Suprapubic skin (tissue), 3 donors: ENCODE results near the gene USP11.

ENCODE experiments used
- POLR2A ChIP-seq, 2 donors: fragments of 450-650 bp; IDR thresholded peaks; one replicate each; pipeline ENCODE4 v1.6.1; 2017; ENCODE audit warnings: antibody characterized with exemption in 2 of 2, mild to moderate bottlenecking in 2 of 2, moderate library complexity in 2 of 2
- TF ChIP-seq, protein P1 (sequence below), 2 donors: fragments of 200-600 bp in 1 of 2; fragments of 450-650 bp in 1 of 2; sonication (generic) in 1 of 2; IDR thresholded peaks; one replicate each; pipeline ENCODE4 v1.5.1; 2016 to 2019; ENCODE audit warnings: antibody characterized with exemption in 2 of 2, mild to moderate bottlenecking in 1 of 2, moderate library complexity in 1 of 2

DNA sequence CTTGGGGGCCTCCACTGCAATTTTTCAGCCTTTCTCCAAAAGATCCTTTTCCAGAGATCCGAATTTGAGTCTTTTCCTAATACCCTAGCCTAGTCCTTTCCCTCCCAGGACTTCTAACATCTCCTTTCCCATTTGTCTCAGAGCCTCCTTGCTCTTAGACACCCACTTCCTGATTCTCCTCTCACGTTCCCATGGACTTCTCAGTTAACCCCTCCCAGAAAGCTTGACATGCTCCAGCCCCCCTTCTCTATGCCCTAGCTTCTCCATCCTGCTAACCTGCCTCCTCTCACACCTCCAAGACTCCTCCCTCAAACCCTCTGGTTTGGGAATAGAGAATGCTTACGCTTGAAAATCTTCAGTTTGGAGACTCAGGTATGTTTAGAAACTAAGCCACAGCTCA is 36.7 kb upstream of the USP11 start:
- TF ChIP-seq, protein P1, sequence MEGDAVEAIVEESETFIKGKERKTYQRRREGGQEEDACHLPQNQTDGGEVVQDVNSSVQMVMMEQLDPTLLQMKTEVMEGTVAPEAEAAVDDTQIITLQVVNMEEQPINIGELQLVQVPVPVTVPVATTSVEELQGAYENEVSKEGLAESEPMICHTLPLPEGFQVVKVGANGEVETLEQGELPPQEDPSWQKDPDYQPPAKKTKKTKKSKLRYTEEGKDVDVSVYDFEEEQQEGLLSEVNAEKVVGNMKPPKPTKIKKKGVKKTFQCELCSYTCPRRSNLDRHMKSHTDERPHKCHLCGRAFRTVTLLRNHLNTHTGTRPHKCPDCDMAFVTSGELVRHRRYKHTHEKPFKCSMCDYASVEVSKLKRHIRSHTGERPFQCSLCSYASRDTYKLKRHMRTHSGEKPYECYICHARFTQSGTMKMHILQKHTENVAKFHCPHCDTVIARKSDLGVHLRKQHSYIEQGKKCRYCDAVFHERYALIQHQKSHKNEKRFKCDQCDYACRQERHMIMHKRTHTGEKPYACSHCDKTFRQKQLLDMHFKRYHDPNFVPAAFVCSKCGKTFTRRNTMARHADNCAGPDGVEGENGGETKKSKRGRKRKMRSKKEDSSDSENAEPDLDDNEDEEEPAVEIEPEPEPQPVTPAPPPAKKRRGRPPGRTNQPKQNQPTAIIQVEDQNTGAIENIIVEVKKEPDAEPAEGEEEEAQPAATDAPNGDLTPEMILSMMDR (IDR thresholded peaks at IDR 0.05): no peak
- no peak for TF ChIP-seq POLR2A (IDR thresholded peaks at IDR 0.05)
